GM12874 (cell line): Measurements from ENCODE around the gene ANGPTL3.

Experiments used
- CTCF ChIP-seq: IDR thresholded peaks from 2 replicates; pipeline ENCODE4 v1.5.1; 2011; ENCODE audit warnings: low read depth, mild to moderate bottlenecking, control low read depth, low read length, moderate library complexity; ENCODE audit not compliant: insufficient read depth

The ANGPTL3 gene

GRCh38 chr1:62612770-62613169, 15.4 kb downstream of the ANGPTL3 start:
- no peak for TF ChIP-seq CTCF

GRCh38 chr1:62613325-62613727, 16.0 kb downstream of the ANGPTL3 start:
- no peak for TF ChIP-seq CTCF

GRCh38 chr1:62613890-62614289, 16.6 kb downstream of the ANGPTL3 start:
- no peak for TF ChIP-seq CTCF

GRCh38 chr1:62621907-62622306, 24.6 kb downstream of the ANGPTL3 start:
- no peak for TF ChIP-seq CTCF

- TF ChIP-seq CTCF = no peak
These were observed 28.1 kb downstream of the ANGPTL3 start for GRCh38 chr1:62625415-62625814.

GRCh38 chr1:62628506-62628905, 31.2 kb downstream of the ANGPTL3 start:
- TF ChIP-seq CTCF = no peak

- no peak for TF ChIP-seq CTCF
These were observed 40.2 kb downstream of the ANGPTL3 start for GRCh38 chr1:62637392-62638105.

GRCh38 chr1:62643283-62643682, 46.0 kb downstream of the ANGPTL3 start:
- no peak for TF ChIP-seq CTCF
